Testis (tissue), 2 donors: ENCODE results near the gene CD151.

Experiments used
- POLR2A ChIP-seq: fragments of 450-650 bp; IDR thresholded peaks from one replicate; pipeline ENCODE4 v1.6.1; 2017; ENCODE audit warnings: antibody characterized with exemption, mild to moderate bottlenecking, moderate library complexity
- TF ChIP-seq, protein P1 (sequence below), 3 experiments: fragments of 450-650 bp in 2 of 3; fragments of 200-600 bp in 1 of 3; sonication (generic) in 1 of 3; IDR thresholded peaks; one replicate each; pipeline ENCODE4 v1.5.1; 2016 to 2019; ENCODE audit warnings: antibody characterized with exemption in 3 of 3, mild to moderate bottlenecking in 2 of 3, moderate library complexity in 1 of 3

DNA sequence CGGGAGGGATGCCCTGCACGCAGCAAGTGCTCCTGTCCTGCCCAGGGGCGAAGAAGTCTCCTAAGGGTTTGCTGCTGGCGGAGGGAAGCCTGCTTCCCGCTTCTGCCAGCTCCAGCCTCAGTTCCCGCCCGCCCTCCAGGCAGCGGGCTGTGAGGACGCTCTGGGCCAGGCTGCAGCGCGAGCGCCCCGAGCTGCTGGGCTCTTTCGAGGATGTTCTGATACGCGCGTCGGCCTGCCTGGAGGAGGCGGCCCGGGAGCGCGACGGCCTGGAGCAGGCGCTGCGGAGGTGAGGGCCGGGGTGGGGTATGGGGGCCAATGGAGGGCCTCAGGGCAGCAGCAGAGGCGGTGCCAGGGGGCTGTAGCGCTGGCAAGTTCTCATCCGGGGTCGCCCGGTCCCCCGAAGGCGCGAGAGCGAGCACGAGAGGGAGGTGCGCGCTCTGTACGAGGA lies 2.9 kb upstream of the CD151 start:
- TF ChIP-seq, protein P1, sequence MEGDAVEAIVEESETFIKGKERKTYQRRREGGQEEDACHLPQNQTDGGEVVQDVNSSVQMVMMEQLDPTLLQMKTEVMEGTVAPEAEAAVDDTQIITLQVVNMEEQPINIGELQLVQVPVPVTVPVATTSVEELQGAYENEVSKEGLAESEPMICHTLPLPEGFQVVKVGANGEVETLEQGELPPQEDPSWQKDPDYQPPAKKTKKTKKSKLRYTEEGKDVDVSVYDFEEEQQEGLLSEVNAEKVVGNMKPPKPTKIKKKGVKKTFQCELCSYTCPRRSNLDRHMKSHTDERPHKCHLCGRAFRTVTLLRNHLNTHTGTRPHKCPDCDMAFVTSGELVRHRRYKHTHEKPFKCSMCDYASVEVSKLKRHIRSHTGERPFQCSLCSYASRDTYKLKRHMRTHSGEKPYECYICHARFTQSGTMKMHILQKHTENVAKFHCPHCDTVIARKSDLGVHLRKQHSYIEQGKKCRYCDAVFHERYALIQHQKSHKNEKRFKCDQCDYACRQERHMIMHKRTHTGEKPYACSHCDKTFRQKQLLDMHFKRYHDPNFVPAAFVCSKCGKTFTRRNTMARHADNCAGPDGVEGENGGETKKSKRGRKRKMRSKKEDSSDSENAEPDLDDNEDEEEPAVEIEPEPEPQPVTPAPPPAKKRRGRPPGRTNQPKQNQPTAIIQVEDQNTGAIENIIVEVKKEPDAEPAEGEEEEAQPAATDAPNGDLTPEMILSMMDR (IDR thresholded peaks at IDR 0.05) = no peak
- TF ChIP-seq POLR2A = no peak
